RCC 7860 (cell line): ENCODE measurements around the gene LRCH4.
"Not testable (repeated sequence)": the region's sequence is repeated elsewhere in the genome, so short reads cannot be mapped to it uniquely, and the experiment has no call there.

Experiments used
- DNase-seq: peaks from one replicate; pipeline ENCODE4 v3.0.0-alpha.2; 2015; ENCODE audit warnings: low spot score
- FAIRE-seq: peaks from 2 replicates; lab custom pipeline; 2012; peaks lifted over from hg19 to GRCh38; lab: Jason Lieb, UNC

Gene LRCH4

DNA sequence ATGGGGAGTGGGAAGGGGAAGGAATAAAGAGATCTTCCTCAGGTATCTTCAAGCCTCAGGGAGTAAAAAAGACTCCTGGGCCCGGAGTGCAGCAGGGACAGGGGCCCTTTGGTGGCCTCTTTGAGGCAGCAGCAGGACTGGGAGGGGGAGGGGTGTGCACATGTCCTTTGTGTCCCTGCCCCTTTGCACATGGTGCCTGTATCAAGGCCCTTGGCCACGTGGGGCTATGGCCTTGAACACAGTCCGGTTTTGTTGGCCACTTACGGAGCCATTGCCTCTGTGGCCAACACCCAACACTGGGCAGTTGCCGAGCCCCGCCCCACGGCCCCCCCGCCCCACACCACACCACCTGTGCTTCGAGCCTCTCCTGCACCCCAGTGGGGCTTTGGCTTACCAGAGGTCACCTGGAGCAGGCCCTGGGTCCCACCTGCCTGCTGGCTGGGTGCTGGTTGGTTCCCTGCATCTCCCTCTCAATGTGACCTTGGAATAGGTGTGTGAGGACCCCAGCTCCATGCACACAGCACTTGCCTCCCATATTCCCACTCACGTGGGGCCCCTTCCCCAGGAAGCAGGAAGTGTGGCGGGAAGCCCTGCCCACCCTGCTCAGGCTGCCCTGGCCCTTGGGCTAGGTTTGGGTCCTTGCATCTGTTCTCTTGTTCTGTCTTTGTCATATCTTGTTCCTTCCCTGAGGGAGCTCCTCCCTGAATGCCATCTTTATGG is 17.6 kb downstream of the LRCH4 start:
- DNase-seq: no peak
- FAIRE-seq: no peak

DNA sequence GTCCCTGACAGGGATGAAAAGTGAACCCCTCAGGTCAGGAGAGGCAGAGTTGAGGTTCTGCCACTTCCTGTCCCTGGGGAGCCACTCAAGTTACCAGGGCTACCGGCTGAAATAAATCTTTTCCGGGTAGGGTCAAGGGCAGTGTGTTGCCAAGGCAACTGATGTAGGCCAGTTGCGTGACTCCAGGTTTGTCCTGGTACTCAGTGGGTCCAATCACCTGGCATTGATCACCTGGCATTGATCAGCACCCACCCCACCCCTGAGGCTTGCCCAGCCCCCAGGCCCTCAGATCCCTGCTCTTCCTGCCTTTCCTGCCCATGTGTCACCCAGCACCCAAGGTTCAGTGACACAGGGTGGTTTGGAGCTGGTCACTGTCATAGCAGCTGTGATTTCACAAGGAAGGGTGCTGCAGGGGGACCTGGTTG is 18.2 kb downstream of the LRCH4 start:
- DNase-seq (no peak), FAIRE-seq (no peak)

DNA sequence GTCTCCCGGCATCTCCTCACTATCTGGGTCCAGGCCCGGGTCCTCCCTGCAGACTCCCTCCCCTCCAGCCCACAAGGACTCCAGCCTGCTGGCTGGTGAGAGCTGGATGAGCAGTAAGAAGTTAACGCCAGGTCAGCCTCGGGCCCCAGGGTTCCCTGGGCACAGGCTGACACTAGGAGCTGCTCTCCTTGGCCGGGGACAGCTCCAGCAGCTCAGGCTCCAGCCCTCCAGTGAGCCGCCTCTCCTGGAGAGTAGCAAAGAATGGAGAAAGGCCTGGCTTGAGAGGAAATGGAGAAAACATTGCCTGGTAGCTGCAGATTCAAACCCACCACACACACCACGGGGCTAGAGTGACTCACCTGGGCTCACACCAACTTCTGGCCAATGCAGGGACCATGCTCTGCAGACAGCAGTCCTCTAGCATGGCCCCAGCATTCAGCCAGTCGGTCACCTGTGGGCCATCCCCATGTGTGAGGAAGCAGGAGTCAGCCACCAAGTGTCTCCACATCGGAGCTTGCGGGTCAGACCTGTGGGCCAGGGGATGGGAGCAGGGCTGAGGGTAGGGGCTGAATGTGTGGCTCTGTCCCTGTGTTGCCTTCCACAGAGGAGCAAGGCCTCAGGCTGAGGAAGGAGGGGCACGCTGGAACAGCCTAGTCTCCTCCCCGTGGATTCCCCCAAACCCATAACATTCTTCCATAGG is 18.7 kb downstream of the LRCH4 start:
- DNase-seq (no peak), FAIRE-seq (no peak)

DNA sequence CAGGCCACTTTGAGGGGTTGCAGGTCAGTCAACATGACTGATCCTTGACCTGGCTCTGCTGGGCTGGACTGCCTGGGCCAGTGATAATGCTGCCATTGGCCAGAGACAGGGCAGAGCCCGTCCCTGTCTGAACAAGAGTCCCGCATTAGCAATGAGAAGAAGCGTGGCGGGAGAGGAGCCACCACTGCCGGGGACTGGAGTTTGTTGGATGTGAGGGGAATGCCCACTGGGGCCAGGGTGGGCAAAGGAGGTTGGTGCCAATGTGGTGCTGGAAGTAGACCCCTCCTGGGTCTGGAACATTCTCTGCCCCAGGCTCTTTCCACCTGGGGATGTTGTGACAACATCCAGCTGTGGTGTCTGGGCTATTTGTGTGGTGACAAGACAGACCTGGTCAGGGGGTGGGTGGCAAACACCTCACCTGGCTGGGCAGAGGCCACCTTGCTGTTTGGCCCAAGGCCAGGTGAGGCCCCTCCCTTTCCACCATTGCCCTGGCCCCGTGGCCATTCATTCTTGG is 19.9 kb downstream of the LRCH4 start:
- DNase-seq: no peak
- no peak for FAIRE-seq

DNA sequence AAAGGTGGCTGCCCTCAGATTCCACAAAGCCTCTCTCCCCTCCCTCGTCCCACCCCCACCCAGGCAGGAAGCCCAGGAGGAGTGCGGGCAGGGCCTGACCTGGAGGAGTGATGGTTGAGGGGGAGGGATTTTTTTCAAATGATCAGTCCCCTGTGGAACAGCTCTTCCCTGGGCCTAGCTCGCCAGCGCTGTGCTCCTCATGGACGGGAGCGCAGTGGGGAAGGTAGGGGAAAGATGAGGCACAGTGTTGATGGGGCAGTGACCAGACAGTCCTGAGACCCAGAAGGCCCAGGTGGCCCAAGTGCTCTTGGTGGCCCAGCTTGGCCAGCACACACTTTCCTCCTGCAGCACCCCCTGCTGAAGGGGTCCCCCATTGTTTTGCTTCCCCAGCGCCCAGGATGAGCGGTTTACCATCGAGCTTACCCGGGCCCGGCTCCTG is 20.8 kb downstream of the LRCH4 start:
- DNase-seq: no peak
- FAIRE-seq: no peak

DNA sequence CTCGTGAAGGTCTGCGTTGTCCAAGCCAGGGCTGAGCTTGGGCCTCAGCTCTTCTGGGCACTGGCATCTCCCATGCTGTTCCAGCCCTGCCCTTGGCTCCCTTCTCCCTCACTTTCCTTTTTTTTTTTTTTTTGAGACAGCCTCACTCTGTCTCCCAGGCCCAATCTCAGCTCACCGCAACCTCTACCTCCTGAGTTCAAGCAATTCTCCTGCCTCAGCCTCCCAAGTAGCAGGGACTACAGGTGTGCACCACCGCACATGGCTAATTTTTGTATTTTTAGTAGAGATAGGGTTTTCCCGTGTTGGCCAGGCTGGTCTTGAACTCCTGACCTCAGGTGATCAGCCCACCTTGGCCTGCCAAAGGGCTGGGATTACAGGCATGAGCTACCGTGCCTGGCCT is 21.5 kb downstream of the LRCH4 start:
- DNase-seq, FAIRE-seq: not testable (repeated sequence)

DNA sequence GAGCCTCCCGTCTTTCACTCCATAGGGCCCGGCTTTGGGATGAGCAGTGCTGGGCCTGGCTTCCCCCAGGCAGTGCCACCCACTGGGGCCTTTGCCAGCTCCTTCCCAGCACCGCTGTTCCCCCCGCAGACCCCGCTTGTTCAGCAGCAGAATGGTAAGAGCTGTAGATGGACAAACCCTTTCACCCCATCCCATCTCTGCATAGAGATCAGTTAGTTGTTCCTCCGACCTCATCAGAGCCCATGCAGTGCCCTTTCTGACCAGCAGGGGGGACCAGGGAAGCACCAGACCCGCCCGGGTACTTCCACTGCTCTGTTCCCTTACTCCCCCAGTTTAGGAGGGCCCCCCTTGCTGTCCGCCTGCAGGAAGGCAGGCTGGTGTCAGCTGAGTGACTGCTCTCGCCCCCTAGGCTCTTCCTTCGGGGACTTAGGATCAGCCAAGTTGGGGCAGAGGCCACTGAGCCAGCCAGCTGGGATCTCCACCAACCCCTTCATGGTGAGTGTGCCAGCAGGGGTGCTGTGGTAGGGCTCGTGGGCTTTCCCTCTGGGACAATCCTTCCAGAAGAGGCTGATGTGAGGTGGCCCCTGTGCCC is 22.0 kb downstream of the LRCH4 start:
- FAIRE-seq (no peak), DNase-seq (peak; percentile 46)

DNA sequence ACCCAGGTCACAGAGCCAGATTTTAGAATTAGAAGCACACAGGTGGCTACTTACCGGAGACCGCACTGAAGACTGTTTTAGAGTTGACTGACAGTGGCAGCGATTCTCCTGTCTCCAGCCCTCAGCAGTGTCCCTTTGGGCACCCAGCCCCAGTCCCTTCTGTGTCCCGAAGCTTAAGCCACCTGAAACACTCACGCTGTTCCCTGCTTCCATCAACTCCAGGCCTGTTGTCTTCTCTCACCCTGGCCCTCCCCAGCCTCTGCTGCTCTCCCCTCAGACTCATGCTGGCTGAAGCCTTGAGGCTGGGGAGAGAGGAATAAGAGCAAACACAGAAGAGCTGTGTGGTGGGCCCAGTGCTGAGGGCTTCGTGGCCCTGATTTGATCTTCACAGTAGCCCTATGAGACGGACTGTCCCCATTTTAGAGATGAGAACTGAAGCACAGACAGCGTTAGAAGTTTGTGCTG is 22.8 kb downstream of the LRCH4 start:
- no peak for DNase-seq
- FAIRE-seq: no peak

DNA sequence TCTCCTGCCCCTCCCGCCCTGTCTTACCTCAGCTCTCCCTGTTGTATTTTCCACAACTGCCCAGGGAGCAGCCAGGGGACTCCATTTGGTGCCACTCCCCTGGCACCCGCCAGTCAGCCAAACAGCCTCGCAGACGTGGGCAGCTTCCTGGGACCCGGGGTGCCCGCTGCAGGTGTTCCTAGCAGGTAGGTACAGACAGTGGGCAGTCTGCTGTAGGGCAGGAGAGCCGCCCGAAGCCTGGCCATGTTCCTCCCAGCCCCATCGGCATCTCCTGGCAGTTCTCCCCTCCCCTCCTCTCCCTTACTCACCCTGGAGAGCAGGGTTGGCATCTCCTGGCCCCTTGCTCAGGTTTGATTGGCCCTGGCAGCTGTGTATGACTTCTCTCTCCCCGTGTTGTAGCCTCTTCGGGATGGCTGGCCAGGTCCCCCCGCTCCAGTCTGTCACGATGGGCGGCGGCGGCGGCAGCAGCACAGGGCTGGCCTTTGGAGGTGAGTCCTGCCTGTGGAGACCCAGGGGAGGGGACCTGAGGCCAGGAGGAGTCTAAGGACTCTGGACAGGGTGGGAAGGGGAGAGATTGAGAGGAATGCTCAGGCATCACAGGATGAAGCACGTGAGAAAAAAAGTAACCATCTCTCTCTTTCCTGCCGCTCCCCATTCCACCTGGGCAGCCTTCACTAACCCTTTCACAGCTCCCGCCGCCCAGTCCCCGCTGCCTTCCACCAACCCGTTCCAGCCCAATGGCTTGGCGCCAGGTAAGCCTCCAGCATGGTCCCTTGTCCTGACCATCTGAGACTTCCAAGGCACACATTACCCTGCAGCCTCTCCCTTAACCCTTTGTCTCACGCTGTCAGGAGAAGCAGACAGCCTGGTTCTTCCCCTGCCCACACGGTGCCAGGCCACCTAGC is 23.5 kb downstream of the LRCH4 start:
- DNase-seq: no peak
- no peak for FAIRE-seq

DNA sequence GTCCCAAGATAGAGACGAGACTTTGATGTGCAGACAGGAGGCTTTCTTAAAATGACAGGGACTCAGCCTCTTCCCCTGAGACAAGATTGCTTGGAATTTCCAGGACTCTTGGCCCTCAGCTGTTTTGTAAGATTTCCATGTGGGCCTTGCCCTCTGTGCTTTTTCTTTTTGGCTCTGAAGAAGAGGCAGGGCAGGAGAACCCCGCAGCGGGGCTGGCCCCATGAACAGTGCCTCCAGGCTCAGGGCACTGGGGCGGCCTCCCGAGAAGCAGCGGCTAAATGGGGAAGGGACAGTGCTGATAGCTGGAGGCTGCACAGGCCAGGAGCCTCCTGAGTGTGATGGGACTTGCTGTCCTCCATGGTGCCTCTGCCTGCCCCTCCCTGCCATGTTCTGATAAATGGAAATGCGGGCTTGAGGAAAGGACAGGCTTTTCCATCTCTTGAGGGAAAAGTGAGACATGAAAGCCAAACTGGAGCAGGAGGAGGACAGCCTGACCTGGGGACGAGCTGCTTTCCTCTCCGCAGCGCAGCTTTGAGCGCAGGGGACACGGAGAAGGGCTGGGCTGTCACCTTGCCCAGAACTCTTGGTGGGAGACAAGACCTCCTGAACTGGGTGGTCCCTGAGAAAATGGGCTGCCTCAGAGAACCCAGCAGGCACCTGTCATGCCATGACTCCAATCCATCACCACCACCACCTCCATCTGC is 24.3 kb downstream of the LRCH4 start:
- DNase-seq: no peak
- FAIRE-seq: no peak

DNA sequence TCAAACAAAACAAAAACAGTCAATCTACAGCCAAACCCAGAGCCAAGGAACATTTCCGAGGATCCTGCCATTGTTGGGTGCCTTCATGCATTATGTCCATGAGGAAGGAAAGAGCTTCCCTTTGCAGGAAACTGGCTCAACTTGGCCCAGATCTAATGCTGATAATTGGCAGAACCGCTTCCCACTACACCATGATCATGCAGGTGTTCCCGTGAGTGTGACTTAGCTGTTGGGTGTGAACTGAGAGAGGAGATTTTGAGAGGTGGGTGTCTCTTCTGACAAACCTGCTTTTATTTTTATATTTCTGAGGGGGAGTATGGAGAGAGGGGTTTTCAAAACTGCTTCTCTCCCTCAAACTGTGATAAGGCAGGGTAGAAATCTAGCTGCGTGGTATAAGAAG is 26.8 kb downstream of the LRCH4 start:
- no peak for DNase-seq
- FAIRE-seq: no peak

DNA sequence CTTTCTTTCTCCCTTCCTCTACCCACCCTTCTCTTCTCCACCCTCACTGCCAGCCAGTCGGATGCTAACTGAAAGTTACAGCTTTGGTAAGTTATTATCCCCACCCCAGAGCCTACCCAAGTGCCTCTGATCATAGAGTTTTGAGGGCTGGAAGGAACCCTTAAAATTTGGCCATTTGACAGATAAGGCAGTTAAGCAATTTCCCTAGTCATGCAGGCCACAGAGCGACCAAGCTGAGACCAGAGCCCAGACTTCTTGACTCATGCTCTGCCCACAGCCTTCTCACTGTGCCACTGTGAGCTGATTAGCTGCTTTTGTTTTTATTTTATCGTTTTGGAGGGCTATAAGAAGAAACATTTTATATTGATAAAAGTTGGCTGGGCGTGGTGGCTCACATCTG is 29.4 kb downstream of the LRCH4 start:
- no peak for FAIRE-seq
- no peak for DNase-seq

DNA sequence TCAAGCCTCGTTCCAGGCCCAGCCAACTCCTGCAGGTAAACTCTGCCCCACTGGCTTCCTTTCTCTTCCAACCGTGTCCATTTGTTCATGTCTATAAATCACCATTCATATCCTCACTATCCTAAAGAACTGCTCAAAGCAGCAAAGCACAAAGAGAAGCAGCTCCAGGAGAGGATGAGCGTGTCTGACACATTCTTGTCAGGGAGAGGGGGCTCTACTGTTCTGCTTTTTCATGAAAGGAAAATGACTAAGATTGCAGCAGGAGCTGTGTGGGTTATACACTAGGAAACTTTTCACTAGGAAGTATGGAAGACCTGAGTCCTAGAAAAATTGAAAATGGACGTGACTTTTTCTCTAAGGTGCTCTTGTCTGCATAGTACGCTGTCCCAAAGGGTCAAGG is 30.2 kb downstream of the LRCH4 start:
- FAIRE-seq: no peak

DNA sequence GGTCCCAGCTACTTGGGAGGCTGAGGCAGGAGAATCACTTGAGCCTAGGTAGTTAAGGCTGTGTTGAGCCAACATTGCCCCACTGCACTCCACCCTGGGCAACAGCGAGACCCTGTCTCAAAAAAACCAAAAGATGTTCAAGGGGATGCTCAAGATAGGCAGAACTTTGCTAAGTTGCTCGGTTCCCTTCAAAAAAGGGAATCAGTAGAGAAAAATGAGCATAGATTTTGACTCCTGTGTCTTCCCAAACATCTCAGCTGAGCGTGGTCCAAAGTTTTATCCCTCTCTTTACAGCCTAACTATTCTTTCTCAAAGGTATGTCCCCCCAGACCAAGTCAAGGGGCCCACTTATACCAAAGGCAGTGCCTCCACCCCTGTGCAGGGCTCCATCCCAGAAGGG is 32.9 kb downstream of the LRCH4 start:
- no peak for DNase-seq
- no peak for FAIRE-seq

More for the DNA sequence above, 30.2 kb downstream of the LRCH4 start:
- DNase-seq: no peak

DNA sequence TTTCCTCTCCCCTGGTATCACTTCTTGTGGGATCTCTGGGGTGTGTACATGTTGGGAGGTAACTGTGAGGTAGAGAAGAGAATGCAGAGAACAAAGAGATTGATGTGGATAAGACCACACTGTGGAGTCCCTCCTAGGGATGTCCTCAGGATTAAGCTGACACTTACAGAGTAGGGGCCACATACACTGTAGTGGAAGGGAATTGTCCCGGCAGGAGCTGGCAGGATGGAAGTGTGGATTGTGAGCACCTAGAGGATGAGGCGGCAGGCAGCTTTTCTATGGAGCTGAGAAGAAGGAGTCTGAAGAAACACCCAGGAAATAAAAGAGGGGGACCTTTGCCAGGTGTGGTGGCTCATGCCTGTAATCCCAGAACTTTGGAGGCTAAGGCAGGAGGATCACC is 33.4 kb downstream of the LRCH4 start:
- no peak for FAIRE-seq
- DNase-seq: no peak

DNA sequence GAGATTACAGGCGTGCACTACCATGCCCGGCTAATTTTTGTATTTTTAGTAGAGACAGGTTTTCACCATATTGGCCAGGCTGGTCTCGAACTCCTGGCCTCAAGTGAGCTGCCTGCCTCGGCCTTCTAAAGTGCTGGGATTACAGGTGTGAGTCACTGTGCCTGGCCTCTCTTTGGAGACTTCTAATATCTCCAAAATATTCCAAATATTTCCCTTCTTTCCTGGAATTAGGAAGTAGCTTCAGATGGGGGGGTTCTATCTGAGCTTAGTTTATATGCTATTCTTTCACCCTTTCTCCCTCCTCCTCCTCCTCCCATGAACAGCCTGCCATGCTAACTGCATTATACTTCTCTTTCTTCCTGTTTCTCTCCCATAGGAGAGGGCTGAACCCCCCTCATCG is 37.5 kb downstream of the LRCH4 start:
- FAIRE-seq, DNase-seq: not testable (repeated sequence)

DNA sequence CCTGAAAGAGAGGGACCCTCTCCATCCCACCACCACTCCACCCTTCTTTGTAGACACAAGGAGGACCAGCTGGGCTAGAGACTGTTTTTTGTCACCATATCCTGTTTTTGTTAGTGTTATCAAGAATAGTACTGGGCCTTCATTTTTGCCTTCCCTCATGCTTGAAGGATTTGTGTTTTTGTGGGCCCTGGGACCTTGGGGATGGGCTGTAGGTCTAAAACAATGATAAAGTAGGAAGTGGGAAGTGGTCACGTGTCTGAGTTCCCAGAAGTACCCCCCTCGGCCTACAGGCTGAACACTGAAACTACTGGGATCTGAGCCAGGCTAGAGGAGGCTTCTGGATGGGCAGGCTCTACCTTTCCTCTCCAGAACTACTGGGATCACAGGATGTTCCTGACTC is 38.1 kb downstream of the LRCH4 start:
- no peak for DNase-seq
- no peak for FAIRE-seq

DNA sequence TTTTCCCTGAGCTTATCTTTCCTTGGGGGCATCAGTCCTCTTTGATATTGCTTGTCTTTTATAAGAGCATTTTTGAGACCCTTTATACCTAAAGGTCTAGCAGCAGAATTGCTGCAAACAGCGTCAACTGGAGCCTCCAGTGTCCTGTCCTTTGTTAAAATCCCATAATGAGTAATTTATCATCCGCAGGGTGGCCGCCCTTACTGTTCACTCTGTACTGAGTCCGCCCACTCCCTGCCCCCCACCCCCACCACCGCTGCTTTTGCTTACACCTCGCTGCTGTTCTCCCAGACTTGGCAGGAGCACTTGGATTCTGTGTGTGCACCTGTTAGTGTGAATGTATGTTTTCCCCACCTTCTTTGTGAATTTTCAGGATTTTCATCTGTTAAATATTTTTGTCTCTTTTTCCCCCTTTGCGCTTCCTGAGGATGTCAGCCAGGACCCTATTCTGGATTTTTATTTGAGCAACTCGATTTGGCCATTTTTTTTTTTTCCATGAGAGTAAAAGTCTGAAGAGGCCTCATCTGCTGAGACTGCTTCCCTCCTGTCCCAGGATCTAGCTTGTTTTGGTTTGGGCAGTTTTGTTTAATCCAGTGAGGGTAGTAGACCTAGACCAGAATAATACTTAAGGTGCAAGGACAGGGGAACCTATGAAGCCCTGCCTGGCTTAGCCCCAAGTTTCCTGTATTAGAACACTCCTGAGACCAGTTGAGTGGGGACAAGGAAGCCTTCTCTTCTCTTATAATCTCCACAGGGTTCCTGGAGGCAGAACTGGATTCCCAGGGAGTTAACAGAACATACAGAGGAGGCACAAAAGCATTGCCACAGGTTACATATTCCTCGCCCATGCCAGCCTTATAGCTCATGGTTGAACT is 38.8 kb downstream of the LRCH4 start:
- no peak for FAIRE-seq

More for the DNA sequence above, 38.8 kb downstream of the LRCH4 start:
- DNase-seq: no peak
